GM20000 (cell line): Measurements from ENCODE around the gene CISD3.
A peak's percentile ranks its signal among the peaks of the same experiment; 100 is the strongest.

Experiments used
- DNase-seq: peaks from one replicate; pipeline ENCODE4 v3.0.0; 2012; ENCODE audit warnings: low spot score
- CTCF ChIP-seq: IDR thresholded peaks from 2 replicates; pipeline ENCODE4 v1.5.1; 2012; ENCODE audit warnings: mild to moderate bottlenecking, control low read depth; ENCODE audit errors: extremely low read depth, missing control alignments

CISD3 gene

GRCh38 chr17:38731526-38732294 is 1.6 kb downstream of the CISD3 start:
- TF ChIP-seq CTCF: no peak
- no peak for DNase-seq

GRCh38 chr17:38732376-38733281 is 2.5 kb downstream of the CISD3 start:
- no peak for TF ChIP-seq CTCF
- no peak for DNase-seq

GRCh38 chr17:38733282-38733981 is 3.3 kb downstream of the CISD3 start:
- TF ChIP-seq CTCF: no peak
- no peak for DNase-seq

- no peak for DNase-seq
- TF ChIP-seq CTCF: peak; percentile 13
Observed at GRCh38 chr17:38733982-38734973, 4.1 kb downstream of the CISD3 start.

- DNase-seq: peak; percentile 87
- TF ChIP-seq CTCF: peak; percentile 88
Observed at GRCh38 chr17:38735161-38735997, 5.2 kb downstream of the CISD3 start.

GRCh38 chr17:38738007-38738662 is 8.0 kb downstream of the CISD3 start:
- no peak for TF ChIP-seq CTCF
- no peak for DNase-seq
